ENCODE results near the gene STMND1. TPM values are rescaled to one million over a fixed set of nuclear protein-coding genes. Genes with fewer than 3 reads are reported as not detected.
A peak's percentile ranks its signal among the peaks of the same experiment; 100 is the strongest.

STMND1 gene
- total RNA-seq, 2 donors from 2014 or later: not detected

DNA sequence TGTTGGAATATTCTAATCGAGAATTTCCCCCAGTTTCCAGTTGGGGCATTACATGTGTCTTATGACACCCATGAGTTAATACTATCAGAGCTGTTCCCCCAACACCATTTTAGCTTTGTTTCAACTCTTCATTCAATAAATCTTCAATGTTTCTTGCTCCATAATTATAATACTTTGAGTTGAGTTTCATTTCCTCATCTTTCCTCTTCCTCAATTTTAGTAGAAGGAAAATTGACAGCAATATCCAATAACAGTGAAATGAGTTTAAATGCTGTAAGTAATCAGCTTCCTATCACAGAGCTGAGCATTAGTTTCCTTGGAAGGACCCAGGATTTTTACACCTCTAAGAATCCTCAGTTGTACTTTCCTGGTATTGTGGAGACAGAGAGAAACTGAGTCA, 1.0 kb upstream of the STMND1 start:
- Histone ChIP-seq H3K9me3 (no peaks in the 10 kb centered on the region), H3K27me3 (no peaks in the 10 kb centered on the region), H3K4me1 (peaks cover 0 to 18% of the 10 kb centered on the region in 2 donors), H3K4me3 (no peak overlapping the region), H3K27ac (no peak overlapping the region), H3K36me3 (no peaks in the 10 kb centered on the region)
- no peak for DNase-seq (ENCODE audit: low spot score)
- TF ChIP-seq, protein P1, sequence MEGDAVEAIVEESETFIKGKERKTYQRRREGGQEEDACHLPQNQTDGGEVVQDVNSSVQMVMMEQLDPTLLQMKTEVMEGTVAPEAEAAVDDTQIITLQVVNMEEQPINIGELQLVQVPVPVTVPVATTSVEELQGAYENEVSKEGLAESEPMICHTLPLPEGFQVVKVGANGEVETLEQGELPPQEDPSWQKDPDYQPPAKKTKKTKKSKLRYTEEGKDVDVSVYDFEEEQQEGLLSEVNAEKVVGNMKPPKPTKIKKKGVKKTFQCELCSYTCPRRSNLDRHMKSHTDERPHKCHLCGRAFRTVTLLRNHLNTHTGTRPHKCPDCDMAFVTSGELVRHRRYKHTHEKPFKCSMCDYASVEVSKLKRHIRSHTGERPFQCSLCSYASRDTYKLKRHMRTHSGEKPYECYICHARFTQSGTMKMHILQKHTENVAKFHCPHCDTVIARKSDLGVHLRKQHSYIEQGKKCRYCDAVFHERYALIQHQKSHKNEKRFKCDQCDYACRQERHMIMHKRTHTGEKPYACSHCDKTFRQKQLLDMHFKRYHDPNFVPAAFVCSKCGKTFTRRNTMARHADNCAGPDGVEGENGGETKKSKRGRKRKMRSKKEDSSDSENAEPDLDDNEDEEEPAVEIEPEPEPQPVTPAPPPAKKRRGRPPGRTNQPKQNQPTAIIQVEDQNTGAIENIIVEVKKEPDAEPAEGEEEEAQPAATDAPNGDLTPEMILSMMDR (IDR thresholded peaks at IDR 0.05): no peak

- peak overlapping the region; percentile 44 to 46 for H3K4me3 ChIP-seq
- H3K27ac ChIP-seq: no peak overlapping the region
- DNase-seq (ENCODE audit: low spot score): no peak
- H3K4me1 ChIP-seq: peaks cover 0 to 18% of the 10 kb centered on the region in 2 donors
- TF ChIP-seq, protein P1 (IDR thresholded peaks at IDR 0.05): no peak
- H3K27me3 ChIP-seq: no peaks in the 10 kb centered on the region
- no peaks in the 10 kb centered on the region for H3K9me3 ChIP-seq
- H3K36me3 ChIP-seq: no peaks in the 10 kb centered on the region
Measured at GRCh38 chr6:17102258-17102870, 514 bp downstream of the STMND1 start.

- no peak overlapping the region for H3K27ac ChIP-seq
- H3K4me3 ChIP-seq: no peak overlapping the region
- H3K36me3 ChIP-seq: no peaks in the 10 kb centered on the region
- H3K27me3 ChIP-seq: no peaks in the 10 kb centered on the region
- TF ChIP-seq, protein P1 (IDR thresholded peaks at IDR 0.05): no peak
- no peak for DNase-seq (ENCODE audit: low spot score)
- H3K4me1 ChIP-seq: peaks cover 0 to 13% of the 10 kb centered on the region in 2 donors
- H3K9me3 ChIP-seq: no peaks in the 10 kb centered on the region
Measured at GRCh38 chr6:17103715-17104114, 1.9 kb downstream of the STMND1 start.

DNA sequence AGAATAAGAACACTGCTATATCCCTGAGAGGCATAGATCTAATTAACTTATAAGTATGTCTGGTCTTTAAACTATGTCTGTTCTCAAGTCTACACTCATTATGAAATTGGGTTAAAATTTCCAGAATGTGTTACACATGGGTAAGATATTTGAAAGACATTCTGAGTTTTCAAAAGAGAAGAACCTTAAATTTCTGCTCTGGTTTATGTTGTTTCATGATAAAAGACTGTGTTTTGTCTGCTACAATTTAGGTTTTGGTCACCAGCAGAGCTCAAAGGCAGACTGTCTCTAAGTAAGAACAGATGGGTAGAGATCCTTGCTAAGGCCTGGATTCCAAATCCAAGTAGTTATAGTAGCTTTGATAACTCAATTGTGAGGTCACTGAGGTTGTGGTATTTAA, 6.0 kb downstream of the STMND1 start:
- TF ChIP-seq, protein P1 (IDR thresholded peaks at IDR 0.05): no peak

GRCh38 chr6:17115251-17116116, 13.6 kb downstream of the STMND1 start:
- H3K4me3 ChIP-seq: no peak overlapping the region
- no peak for DNase-seq (ENCODE audit: low spot score)
- H3K27ac ChIP-seq: no peak overlapping the region
- H3K4me1 ChIP-seq: peaks cover 0 to 8% of the 10 kb centered on the region in 2 donors
- no peaks in the 10 kb centered on the region for H3K27me3 ChIP-seq
- H3K9me3 ChIP-seq: no peaks in the 10 kb centered on the region
- TF ChIP-seq, protein P1 (IDR thresholded peaks at IDR 0.05): no peak
- H3K36me3 ChIP-seq: no peaks in the 10 kb centered on the region

More for the DNA sequence above, 6.0 kb downstream of the STMND1 start:
- H3K9me3 ChIP-seq: no peaks in the 10 kb centered on the region
- H3K27me3 ChIP-seq: no peaks in the 10 kb centered on the region
- no peak overlapping the region for H3K27ac ChIP-seq
- no peaks in the 10 kb centered on the region for H3K36me3 ChIP-seq
- H3K4me3 ChIP-seq: no peak overlapping the region
- no peaks in the 10 kb centered on the region for H3K4me1 ChIP-seq
- DNase-seq (ENCODE audit: low spot score): no peak

All from right atrium auricular region (tissue), 2 donors.